ENCODE data around the gene DNAH10. TPM values are rescaled to one million over a fixed set of nuclear protein-coding genes. Genes with fewer than 3 reads are reported as not detected.

The DNAH10 gene
- total RNA-seq, 1 donor from 2014 or later, result under 0.01 TPM

- DNase-seq (ENCODE audit: low read depth), result no peak
- H3K4me3 ChIP-seq (ENCODE audit: low read depth, low read length), result no peak overlapping the region
- peaks cover 6% of the 10 kb centered on the region for H3K27me3 ChIP-seq (ENCODE audit: control insufficient read depth, insufficient read depth, low read length)
- TF ChIP-seq CTCF (IDR thresholded peaks at IDR 0.05; ENCODE audit: insufficient read depth, low read length, severe bottlenecking), result no peak
- no peak for FAIRE-seq
- H3K36me3 ChIP-seq (ENCODE audit: control insufficient read depth, insufficient read depth, low read length), result no peaks in the 10 kb centered on the region
These were observed 155.3 kb downstream of the DNAH10 start for GRCh38 chr12:123917337-123917850.

GRCh38 chr12:123919980-123920360, 157.9 kb downstream of the DNAH10 start:
- no peak for TF ChIP-seq CTCF (IDR thresholded peaks at IDR 0.05; ENCODE audit: insufficient read depth, low read length, severe bottlenecking)
- Histone ChIP-seq H3K27me3 (ENCODE audit: control insufficient read depth, insufficient read depth, low read length) (no peaks in the 10 kb centered on the region), H3K36me3 (ENCODE audit: control insufficient read depth, insufficient read depth, low read length) (no peaks in the 10 kb centered on the region), H3K4me3 (ENCODE audit: low read depth, low read length) (no peak overlapping the region)
- no peak for DNase-seq (ENCODE audit: low read depth)
- FAIRE-seq, result no peak

GRCh38 chr12:123923038-123923437, 160.9 kb downstream of the DNAH10 start:
- no peak for DNase-seq (ENCODE audit: low read depth)
- no peak for TF ChIP-seq CTCF (IDR thresholded peaks at IDR 0.05; ENCODE audit: insufficient read depth, low read length, severe bottlenecking)
- Histone ChIP-seq H3K27me3 (ENCODE audit: control insufficient read depth, insufficient read depth, low read length) (no peaks in the 10 kb centered on the region), H3K36me3 (ENCODE audit: control insufficient read depth, insufficient read depth, low read length) (no peaks in the 10 kb centered on the region), H3K4me3 (ENCODE audit: low read depth, low read length) (no peak overlapping the region)
- FAIRE-seq, result no peak

- TF ChIP-seq CTCF (IDR thresholded peaks at IDR 0.05; ENCODE audit: insufficient read depth, low read length, severe bottlenecking), result no peak
These were observed 161.8 kb downstream of the DNAH10 start for GRCh38 chr12:123923927-123924326.

GRCh38 chr12:123924539-123924938, 162.4 kb downstream of the DNAH10 start:
- no peaks in the 10 kb centered on the region for H3K27me3 ChIP-seq (ENCODE audit: control insufficient read depth, insufficient read depth, low read length)
- no peak overlapping the region for H3K4me3 ChIP-seq (ENCODE audit: low read depth, low read length)
- TF ChIP-seq CTCF (IDR thresholded peaks at IDR 0.05; ENCODE audit: insufficient read depth, low read length, severe bottlenecking), result no peak
- DNase-seq (ENCODE audit: low read depth) (no peak), FAIRE-seq (no peak)
- no peaks in the 10 kb centered on the region for H3K36me3 ChIP-seq (ENCODE audit: control insufficient read depth, insufficient read depth, low read length)

More at GRCh38 chr12:123923927-123924326, 161.8 kb downstream of the DNAH10 start:
- no peak overlapping the region for H3K4me3 ChIP-seq (ENCODE audit: low read depth, low read length)
- no peaks in the 10 kb centered on the region for H3K27me3 ChIP-seq (ENCODE audit: control insufficient read depth, insufficient read depth, low read length)
- no peaks in the 10 kb centered on the region for H3K36me3 ChIP-seq (ENCODE audit: control insufficient read depth, insufficient read depth, low read length)
- DNase-seq (ENCODE audit: low read depth) (no peak), FAIRE-seq (no peak)

GRCh38 chr12:123928274-123928865, 166.3 kb downstream of the DNAH10 start:
- DNase-seq (ENCODE audit: low read depth) (no peak), FAIRE-seq (no peak)
- TF ChIP-seq CTCF (IDR thresholded peaks at IDR 0.05; ENCODE audit: insufficient read depth, low read length, severe bottlenecking), result no peak
- Histone ChIP-seq H3K27me3 (ENCODE audit: control insufficient read depth, insufficient read depth, low read length) (no peaks in the 10 kb centered on the region), H3K4me3 (ENCODE audit: low read depth, low read length) (no peak overlapping the region), H3K36me3 (ENCODE audit: control insufficient read depth, insufficient read depth, low read length) (no peaks in the 10 kb centered on the region)
